HepG2 (cell line): Measurements from ENCODE around the gene ATP1A1. TPM values are rescaled to one million over a fixed set of nuclear protein-coding genes. Genes with fewer than 3 reads are reported as not detected.

Source experiments
- ATAC-seq: fragments of 200-7000 bp; cut with Tn5 transposase; 3 replicates; pipeline ENCODE4 v1.9.1; 2020; ENCODE audit warnings: mild to moderate bottlenecking, moderate library complexity
- BruUV-seq: library from RNA; stranded (reverse); fragments of 400-500 nt; replicated peaks from 2 replicates; lab custom pipeline; 2021; lab: Mats Ljungman, UMichigan
- CTCF ChIA-PET: fragments of 300-600 bp; formaldehyde crosslinking; extraction: SDS; loops from one replicate; lab custom pipeline; 2021; ENCODE audit warnings: low total read pairs, inconsistent platforms, low intra/inter-chr PET ratio; lab: Yijun Ruan, JAX
- POLR2A ChIA-PET: fragments of 350-600 bp; sonication (Branson Sonifier 250); formaldehyde crosslinking; loops from one replicate; lab custom pipeline; 2020; ENCODE audit warnings: antibody characterized with exemption, inconsistent platforms; lab: Yijun Ruan, JAX
- DNase-seq: peaks from one replicate; pipeline ENCODE4 v3.0.0-alpha.2; 2015; ENCODE audit warnings: low spot score
- FAIRE-seq: peaks from 3 replicates; lab custom pipeline; 2011; peaks lifted over from hg19 to GRCh38; lab: Jason Lieb, UNC
- H2AFZ ChIP-seq: one replicate; pipeline ENCODE4 v1.6.1; 2011; ENCODE audit warnings: low read length, inconsistent platforms
- H3K27ac ChIP-seq: fragments of 300-600 bp; 3 replicates; pipeline ENCODE4 v1.8.0; 2011; ENCODE audit warnings: mixed run types, mild to moderate bottlenecking, mixed read lengths, low read length, inconsistent platforms; ENCODE audit not compliant: insufficient read depth; ENCODE audit errors: extremely low read length
- H3K27me3 ChIP-seq, 2 experiments: fragments of 200-600 bp in 1 of 2; 2 replicates in 1 of 2; 3 replicates in 1 of 2; pipeline versions ENCODE4 v1.6.0 to v1.8.0; 2011; ENCODE audit warnings: low read length in 2 of 2, mild to moderate bottlenecking in 2 of 2, moderate library complexity in 2 of 2, inconsistent platforms in 1 of 2; ENCODE audit not compliant: insufficient read depth in 2 of 2, control insufficient read depth in 1 of 2
- H3K36me3 ChIP-seq, 2 experiments: fragments of 200-600 bp in 1 of 2; replicated peaks in 1 of 2; 2 replicates in 1 of 2; 3 replicates in 1 of 2; pipeline versions ENCODE4 v1.5.1 to v1.8.0; 2011; ENCODE audit warnings: low read length in 2 of 2, inconsistent platforms in 1 of 2; ENCODE audit not compliant: insufficient read depth in 2 of 2, control insufficient read depth in 1 of 2
- H3K4me1 ChIP-seq: 2 replicates; pipeline ENCODE4 v1.5.1; 2012; ENCODE audit warnings: low read length, inconsistent platforms; ENCODE audit not compliant: insufficient read depth
- H3K4me2 ChIP-seq: 2 replicates; pipeline ENCODE4 v1.6.0; 2011; ENCODE audit warnings: low read depth, low read length, inconsistent platforms
- H3K4me3 ChIP-seq, 3 experiments: fragments of 200-600 bp in 1 of 3; sonication (generic), shearing (Covaris generic) in 1 of 3; replicated peaks in 1 of 3; 2 replicates each; pipeline ENCODE4 v1.5.1; 2011 to 2016; ENCODE audit warnings: low read length in 3 of 3, inconsistent platforms in 2 of 3, low read depth in 2 of 3, mild to moderate bottlenecking in 2 of 3, control low read depth in 1 of 3, mixed read lengths in 1 of 3; ENCODE audit not compliant: insufficient read depth in 1 of 3
- H3K79me2 ChIP-seq: one replicate; pipeline ENCODE4 v1.6.1; 2011; ENCODE audit warnings: low read length, inconsistent platforms; ENCODE audit not compliant: insufficient read depth
- H3K9ac ChIP-seq: 2 replicates; pipeline ENCODE4 v1.6.0; 2011; ENCODE audit warnings: mild to moderate bottlenecking, low read depth, low read length, inconsistent platforms; ENCODE audit not compliant: insufficient read depth
- H3K9me3 ChIP-seq: 2 replicates; pipeline ENCODE4 v1.5.1; 2012; ENCODE audit warnings: mild to moderate bottlenecking, low read length
- H4K20me1 ChIP-seq: 2 replicates; pipeline ENCODE4 v1.6.0; 2011; ENCODE audit warnings: inconsistent platforms, mild to moderate bottlenecking, low read length, moderate library complexity; ENCODE audit not compliant: insufficient read depth
- ATAD3A ChIP-seq: sonication (generic); formaldehyde crosslinking; IDR thresholded peaks from 2 replicates; pipeline ENCODE4 v1.4.0; 2020; ENCODE audit warnings: missing genetic modification reagents
- HNRNPL ChIP-seq: fragments of 200-400 bp; formaldehyde crosslinking; IDR thresholded peaks from 2 replicates; pipeline ENCODE4 v1.6.1; 2017; ENCODE audit warnings: mild to moderate bottlenecking, low read depth, low read length
- KAT8 ChIP-seq: IDR thresholded peaks from 2 replicates; pipeline ENCODE4 v1.6.1; 2016; ENCODE audit warnings: missing genetic modification reagents, missing compliant biosample characterization
- SNAI1 ChIP-seq: sonication (generic); formaldehyde crosslinking; IDR thresholded peaks from 2 replicates; pipeline ENCODE4 v1.5.0; 2020; ENCODE audit warnings: mild to moderate bottlenecking, missing genetic modification reagents, borderline replicate concordance
- TCF7 ChIP-seq: sonication (generic); IDR thresholded peaks from 2 replicates; pipeline ENCODE4 v1.6.1; 2016; ENCODE audit warnings: antibody characterized with exemption, low read depth
- ZNF484 ChIP-seq: sonication (generic); formaldehyde crosslinking; IDR thresholded peaks from 2 replicates; pipeline ENCODE4 v1.5.1; 2020; ENCODE audit warnings: mild to moderate bottlenecking, low read depth, missing genetic modification reagents, borderline replicate concordance
- ZNF615 ChIP-seq: sonication (generic); formaldehyde crosslinking; IDR thresholded peaks from 2 replicates; pipeline ENCODE4 v1.5.0; 2020; ENCODE audit warnings: mild to moderate bottlenecking, missing genetic modification reagents, borderline replicate concordance
- WGBS: methylation state at CpG from one replicate; pipeline ENCODE4 v1.1.6; 2017; ENCODE audit warnings: low lambda C conversion rate; 5-methylcytosine and 5-hydroxymethylcytosine counted together
- in situ Hi-C: cut with HindIII; loops from 2 replicates; pipeline ENCODE4 v1.10.0; 2017; ENCODE audit warnings: low pct_unique_long_range_greater_than_20kb; ENCODE audit not compliant: extremely low pct_ligation_motif_present
- intact Hi-C: fragments of 100-400 bp; cut with micrococcal nuclease; formaldehyde crosslinking; loops from one replicate; pipeline ENCODE4 v1.10.0; 2022; ENCODE audit not compliant: unreplicated experiment
- polyA plus RNA-seq, 8 experiments: library from polyadenylated mRNA; depleted of rRNA in 3 of 8; stranded (reverse) in 7 of 8; unstranded in 1 of 8; fragments of >200 nt; fragmentation: Illumina TruSeq in 4 of 8; extraction: Trizol in 4 of 8; gene quantifications; 2 replicates each; pipeline versions ENCODE4 v1.2.1 to v1.2.3, GENCODE V29; 2011 to 2016; ENCODE audit warnings: low read depth in 4 of 8, missing spikeins in 1 of 8, mixed read lengths in 1 of 8; ENCODE audit not compliant: insufficient read depth in 1 of 8
- total RNA-seq, 5 experiments: library from RNA; depleted of rRNA; stranded (reverse); fragments of >200 nt; fragmentation: Illumina TruSeq; extraction: Trizol; gene quantifications; 2 replicates each; pipeline ENCODE4 v1.2.3, GENCODE V29; 2016; ENCODE audit warnings: low read depth in 1 of 5
- TF ChIP-seq, protein P1 (sequence below), 2 experiments: sonication (generic) in 1 of 2; formaldehyde crosslinking in 1 of 2; IDR thresholded peaks; 2 replicates each; pipeline versions ENCODE4 v1.5.1 to v1.6.1; 2011 to 2020; ENCODE audit warnings: borderline replicate concordance in 1 of 2, low read depth in 1 of 2, low read length in 1 of 2, mild to moderate bottlenecking in 1 of 2, missing genetic modification reagents in 1 of 2, moderate library complexity in 1 of 2
- TF ChIP-seq, protein P2 (sequence below): IDR thresholded peaks from 2 replicates; pipeline ENCODE4 v1.6.1; 2016; ENCODE audit warnings: low read depth

Gene ATP1A1
- total and polyA plus RNA-seq, 2 of the 13 experiments (the other 11 are each of a cell fraction or from before 2014, with no cell fraction given) = 280 to 705 TPM

DNA sequence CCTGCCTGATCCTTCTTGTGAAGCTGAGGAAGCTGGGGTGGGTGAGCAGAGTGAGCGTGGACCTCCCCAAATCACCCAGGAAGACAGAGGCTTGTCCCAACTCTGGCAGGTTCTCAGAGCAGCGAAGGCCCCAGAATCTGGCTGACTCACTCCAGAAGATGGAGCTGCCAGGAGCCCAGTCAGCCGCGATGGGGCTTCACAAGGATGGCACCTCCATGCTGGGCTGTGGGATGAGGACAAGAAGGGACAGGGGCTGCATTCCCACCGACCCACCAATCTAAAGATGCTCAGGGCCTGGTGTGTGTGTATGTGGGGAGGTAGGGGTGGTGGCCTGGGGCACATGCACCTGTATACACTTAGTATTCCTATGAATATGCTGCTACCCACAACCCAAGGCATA is 52.9 kb downstream of the ATP1A1 start:
- H3K9me3 ChIP-seq = no peaks in the 10 kb centered on the region
- H2AFZ ChIP-seq = no peak overlapping the region
- H3K27ac ChIP-seq = no peak overlapping the region
- no peaks in the 10 kb centered on the region for H3K36me3 ChIP-seq
- no TSS peak for BruUV-seq
- in situ Hi-C loops (no loop called here), intact Hi-C loops (no loop called here)
- no peak for TF ChIP-seq ZNF484 (CRISPR knock-in tag)
- no peak for TF ChIP-seq SNAI1 (CRISPR knock-in tag)
- TF ChIP-seq TCF7 = no peak
- FAIRE-seq (no peak), DNase-seq (no peak), ATAC-seq (no peak)
- ChIA-PET CTCF (no interaction called here), POLR2A (no interaction called here)
- H3K4me3 ChIP-seq = no peak overlapping the region
- H3K4me1 ChIP-seq = peaks cover 29% of the 10 kb centered on the region
- 60% methylated on average over 2 of the region's 5 CpGs for WGBS
- no peak overlapping the region for H3K4me2 ChIP-seq
- H3K79me2 ChIP-seq = no peaks in the 10 kb centered on the region
- H3K9ac ChIP-seq = no peak overlapping the region
- no peaks in the 10 kb centered on the region for H4K20me1 ChIP-seq
- no peaks in the 10 kb centered on the region for H3K27me3 ChIP-seq

DNA sequence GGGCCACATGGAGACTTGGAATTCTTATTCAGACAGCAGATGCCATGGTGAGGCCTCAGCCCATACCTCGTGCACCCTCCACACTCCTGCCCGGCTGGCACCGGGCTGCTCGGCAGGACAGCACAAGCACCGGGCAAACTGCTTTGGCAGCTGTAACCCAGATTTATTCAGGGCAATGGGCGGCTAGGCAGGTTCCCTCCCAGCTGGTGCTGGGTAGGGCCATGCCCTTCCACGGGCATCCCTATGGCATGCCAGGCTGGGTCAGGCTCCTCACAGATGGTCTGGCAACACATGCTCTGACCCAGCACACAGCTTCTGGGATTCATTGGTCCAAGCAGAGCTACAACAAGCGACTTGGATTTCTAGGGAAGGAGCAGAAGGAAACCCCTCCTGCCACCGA is 53.4 kb downstream of the ATP1A1 start:
- no peak for ATAC-seq
- H3K36me3 ChIP-seq = no peaks in the 10 kb centered on the region
- no peaks in the 10 kb centered on the region for H3K27me3 ChIP-seq
- no peaks in the 10 kb centered on the region for H3K79me2 ChIP-seq
- WGBS = 86% methylated on average over 5 of the region's 9 CpGs
- in situ Hi-C loops = no loop called here
- intact Hi-C loops = no loop called here
- ChIA-PET POLR2A (no interaction called here), CTCF (no interaction called here)
- H3K4me2 ChIP-seq = no peak overlapping the region
- TF ChIP-seq ZNF615 (CRISPR knock-in tag) = no peak
- no peak for TF ChIP-seq ATAD3A (CRISPR knock-in tag)
- 0 out of 2 replicates have a peak, but pooled peaks have one; percentile 57 for TF ChIP-seq HNRNPL
- TF ChIP-seq, protein P1, sequence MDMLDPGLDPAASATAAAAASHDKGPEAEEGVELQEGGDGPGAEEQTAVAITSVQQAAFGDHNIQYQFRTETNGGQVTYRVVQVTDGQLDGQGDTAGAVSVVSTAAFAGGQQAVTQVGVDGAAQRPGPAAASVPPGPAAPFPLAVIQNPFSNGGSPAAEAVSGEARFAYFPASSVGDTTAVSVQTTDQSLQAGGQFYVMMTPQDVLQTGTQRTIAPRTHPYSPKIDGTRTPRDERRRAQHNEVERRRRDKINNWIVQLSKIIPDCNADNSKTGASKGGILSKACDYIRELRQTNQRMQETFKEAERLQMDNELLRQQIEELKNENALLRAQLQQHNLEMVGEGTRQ (IDR thresholded peaks at IDR 0.05; ENCODE audit: low read depth, low read length) = no peak
- TF ChIP-seq, protein P1 (CRISPR knock-in tag; IDR thresholded peaks at IDR 0.05; ENCODE audit: borderline replicate concordance) = no peak
- TF ChIP-seq KAT8 (CRISPR knock-in tag) = no peak
- TF ChIP-seq, protein P2, sequence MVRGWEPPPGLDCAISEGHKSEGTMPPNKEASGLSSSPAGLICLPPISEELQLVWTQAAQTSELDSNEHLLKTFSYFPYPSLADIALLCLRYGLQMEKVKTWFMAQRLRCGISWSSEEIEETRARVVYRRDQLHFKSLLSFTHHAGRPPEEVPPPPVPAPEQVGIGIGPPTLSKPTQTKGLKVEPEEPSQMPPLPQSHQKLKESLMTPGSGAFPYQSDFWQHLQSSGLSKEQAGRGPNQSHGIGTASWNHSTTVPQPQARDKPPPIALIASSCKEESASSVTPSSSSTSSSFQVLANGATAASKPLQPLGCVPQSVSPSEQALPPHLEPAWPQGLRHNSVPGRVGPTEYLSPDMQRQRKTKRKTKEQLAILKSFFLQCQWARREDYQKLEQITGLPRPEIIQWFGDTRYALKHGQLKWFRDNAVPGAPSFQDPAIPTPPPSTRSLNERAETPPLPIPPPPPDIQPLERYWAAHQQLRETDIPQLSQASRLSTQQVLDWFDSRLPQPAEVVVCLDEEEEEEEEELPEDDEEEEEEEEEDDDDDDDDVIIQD = no peak
- TF ChIP-seq, all 625 proteins: peak for 1
- H3K4me1 ChIP-seq = peaks cover 25% of the 10 kb centered on the region
- H4K20me1 ChIP-seq = no peaks in the 10 kb centered on the region
- DNase-seq (no peak), FAIRE-seq (no peak)
- no TSS peak for BruUV-seq
- no peak overlapping the region for H3K4me3 ChIP-seq
- no peaks in the 10 kb centered on the region for H3K9me3 ChIP-seq
- H2AFZ ChIP-seq = no peak overlapping the region
- no peak overlapping the region for H3K9ac ChIP-seq
- H3K27ac ChIP-seq = no peak overlapping the region
